HG03025 (cell line): ENCODE measurements around the gene LPCAT2.

Experiments
- ATAC-seq: cut with Tn5 transposase; IDR thresholded peaks from one replicate; pipeline ENCODE4 v1.9.1; 2021; ENCODE audit warnings: mild to moderate bottlenecking, moderate library complexity; ENCODE audit not compliant: unreplicated experiment, low FRiP score

Gene LPCAT2

GRCh38 chr16:55542459-55543082, 33.7 kb downstream of the LPCAT2 start:
- ATAC-seq: no peak

- no peak for ATAC-seq
These were observed 34.6 kb downstream of the LPCAT2 start for GRCh38 chr16:55543472-55543871.

GRCh38 chr16:55552621-55553020, 43.7 kb downstream of the LPCAT2 start:
- no peak for ATAC-seq

- no peak for ATAC-seq
These were observed 46.6 kb downstream of the LPCAT2 start for GRCh38 chr16:55555436-55555835.

- no peak for ATAC-seq
These were observed 48.3 kb downstream of the LPCAT2 start for GRCh38 chr16:55557186-55557585.

GRCh38 chr16:55559233-55559632, 50.4 kb downstream of the LPCAT2 start:
- ATAC-seq: no peak

- no peak for ATAC-seq
These were observed 51.2 kb downstream of the LPCAT2 start for GRCh38 chr16:55559933-55560516.

- no peak for ATAC-seq
These were observed 52.5 kb downstream of the LPCAT2 start for GRCh38 chr16:55561319-55561848.

- no peak for ATAC-seq
These were observed 54.1 kb downstream of the LPCAT2 start for GRCh38 chr16:55562936-55563335.

GRCh38 chr16:55563797-55564196, 54.9 kb downstream of the LPCAT2 start:
- no peak for ATAC-seq

- no peak for ATAC-seq
These were observed 56.2 kb downstream of the LPCAT2 start for GRCh38 chr16:55565086-55565485.

- no peak for ATAC-seq
These were observed 57.7 kb downstream of the LPCAT2 start, which contains the start of gene CAPNS2 for GRCh38 chr16:55566432-55567175. TSS of gene CAPNS2 (plus strand) at chr16:55566684. CDS start at chr16:55566757, 73 bp downstream.

GRCh38 chr16:55567382-55567781, 58.5 kb downstream of the LPCAT2 start:
- no peak for ATAC-seq

- no peak for ATAC-seq
These were observed 59.3 kb downstream of the LPCAT2 start for GRCh38 chr16:55568207-55568606.

GRCh38 chr16:55569025-55569424, 60.2 kb downstream of the LPCAT2 start:
- ATAC-seq: no peak

- no peak for ATAC-seq
These were observed 61.3 kb downstream of the LPCAT2 start for GRCh38 chr16:55570159-55570558.

GRCh38 chr16:55571191-55571897, 62.5 kb downstream of the LPCAT2 start:
- no peak for ATAC-seq

- no peak for ATAC-seq
These were observed 63.6 kb downstream of the LPCAT2 start for GRCh38 chr16:55572439-55572838.

- ATAC-seq: no peak
These were observed 65.9 kb downstream of the LPCAT2 start for GRCh38 chr16:55574811-55575210.

GRCh38 chr16:55575496-55575895, 66.6 kb downstream of the LPCAT2 start:
- no peak for ATAC-seq

- ATAC-seq: no peak
These were observed 67.5 kb downstream of the LPCAT2 start for GRCh38 chr16:55576384-55576783.
